GM12872 (cell line): ENCODE measurements around the gene PGK2.

Source experiments
- CTCF ChIP-seq: IDR thresholded peaks from 3 replicates; pipeline ENCODE4 v1.5.1; 2011; ENCODE audit warnings: low read depth, mild to moderate bottlenecking, low read length, moderate library complexity; ENCODE audit not compliant: insufficient read depth

Gene PGK2

GRCh38 chr6:49801525-49801924 is 14.4 kb upstream of the PGK2 start:
- TF ChIP-seq CTCF: no peak

DNA sequence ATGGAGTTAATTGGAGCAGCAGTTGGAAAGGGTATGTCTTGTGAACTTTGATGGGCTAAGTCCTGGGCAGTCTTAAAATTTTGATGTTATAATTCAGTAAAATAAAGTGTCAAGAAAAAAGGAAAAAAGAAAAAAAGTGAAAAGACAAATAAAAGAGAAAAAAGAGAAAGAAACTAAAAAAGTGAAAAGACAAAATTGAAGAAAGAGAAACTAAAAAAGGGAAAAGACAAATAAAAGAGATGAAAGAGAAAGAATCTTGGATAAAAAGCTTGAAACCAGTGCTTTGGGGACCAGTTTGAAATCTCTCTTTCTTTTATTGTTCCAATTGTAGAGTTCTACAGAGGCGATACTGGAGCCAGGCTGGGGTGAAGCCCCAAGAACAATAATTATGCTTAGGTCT is 12.0 kb upstream of the PGK2 start:
- TF ChIP-seq CTCF: no peak

GRCh38 chr6:49790341-49790740 is 3.3 kb upstream of the PGK2 start:
- TF ChIP-seq CTCF: no peak

DNA sequence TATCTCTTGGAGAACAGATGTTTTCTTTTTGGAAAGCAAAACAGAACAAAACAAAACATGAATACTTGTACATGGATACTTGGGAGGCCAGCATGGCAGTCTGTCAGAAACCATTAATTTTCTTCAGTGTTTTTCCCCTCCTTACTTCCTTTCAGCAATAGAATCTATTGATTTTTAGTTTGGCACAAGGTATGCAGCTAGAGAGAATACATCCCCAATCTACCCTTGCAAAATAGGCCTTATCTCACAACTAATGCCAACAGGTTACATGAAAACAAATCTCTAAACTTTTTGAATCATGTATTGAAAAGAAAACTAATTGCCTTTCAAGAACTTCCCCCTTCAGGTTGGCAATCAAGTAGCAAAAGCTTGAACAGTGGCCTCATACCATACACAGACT is 2.8 kb downstream of the PGK2 start:
- no peak for TF ChIP-seq CTCF

DNA sequence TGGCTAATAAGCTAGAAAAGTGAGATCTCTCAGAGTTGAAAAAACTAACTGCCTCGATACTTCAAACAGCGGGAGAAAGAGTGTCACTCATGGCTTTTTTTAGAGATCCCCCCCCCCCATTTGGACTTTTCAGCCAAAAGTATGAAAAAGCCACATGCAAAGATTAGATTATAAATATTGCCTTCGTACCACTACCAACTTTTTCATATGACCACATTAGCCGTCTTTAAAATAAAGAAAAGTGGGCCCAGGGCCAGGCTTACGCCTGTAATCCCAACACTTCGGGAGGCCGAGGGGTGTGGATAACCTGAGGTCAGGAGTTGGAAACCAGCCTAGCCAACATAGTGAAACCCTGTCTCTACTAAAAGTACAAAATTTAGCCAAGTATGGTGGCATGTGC is 4.4 kb downstream of the PGK2 start:
- TF ChIP-seq CTCF: no peak

DNA sequence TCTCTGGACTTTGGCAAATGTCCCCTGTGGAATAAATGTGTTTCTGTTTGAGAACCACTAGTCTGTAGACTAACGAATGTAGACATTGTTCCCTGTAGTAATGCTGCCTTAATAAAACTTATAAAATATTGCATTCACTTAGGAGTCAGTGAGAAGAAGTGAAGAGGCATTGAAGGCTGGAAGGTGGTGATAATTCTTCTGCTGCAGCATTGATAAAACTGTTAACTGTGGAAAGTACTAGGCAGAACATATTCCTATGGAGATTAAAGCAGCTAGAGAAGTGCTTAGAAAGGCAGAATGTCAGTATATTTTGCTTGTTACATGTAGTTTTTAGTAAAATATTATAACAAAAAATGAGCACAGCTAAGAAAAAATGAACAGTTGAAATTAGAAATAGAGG is 4.8 kb downstream of the PGK2 start:
- TF ChIP-seq CTCF: no peak

DNA sequence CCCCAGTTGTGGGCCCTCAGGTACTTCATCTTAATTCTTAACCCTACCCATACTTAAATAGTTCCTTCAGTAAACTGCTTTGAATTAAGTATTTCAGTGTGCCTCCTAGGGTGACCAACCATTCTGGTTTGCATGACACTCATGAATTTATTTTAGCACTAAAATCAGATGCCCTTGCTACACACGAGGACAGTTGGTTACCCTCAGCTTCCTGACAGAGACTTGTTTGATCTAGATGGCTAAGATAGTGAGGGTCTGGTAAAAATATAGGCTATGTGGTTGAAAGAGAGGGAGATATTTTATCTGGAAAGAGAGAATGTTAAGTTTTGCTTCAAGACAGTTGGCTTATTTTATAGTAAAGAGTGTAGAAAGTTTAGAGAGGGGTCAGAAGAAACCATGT is 10.6 kb downstream of the PGK2 start:
- TF ChIP-seq CTCF: no peak

- no peak for TF ChIP-seq CTCF
Measured at GRCh38 chr6:49775043-49775442, 12.0 kb downstream of the PGK2 start.
